Neural cell (in vitro differentiated cells): ENCODE results near the gene MBNL3. TPM values are rescaled to one million over a fixed set of nuclear protein-coding genes. Genes with fewer than 3 reads are reported as not detected.

Experiments
- H2AFZ ChIP-seq: fragments of 200-600, 300-800 bp; sonication (generic), shearing (Covaris generic); 2 replicates; pipeline ENCODE4 v1.6.0; 2014; ENCODE audit warnings: low read depth, mild to moderate bottlenecking, antibody characterized with exemption, low read length, moderate library complexity
- H3F3A ChIP-seq: fragments of 200-600 bp; shearing (Covaris generic); 2 replicates; pipeline ENCODE4 v1.6.1; 2016; ENCODE audit warnings: mild to moderate bottlenecking, moderate library complexity, mixed read lengths, antibody characterized with exemption, low read length; ENCODE audit not compliant: insufficient read depth, poor library complexity, severe bottlenecking
- H3K27ac ChIP-seq: fragments of 200-600, 300-800 bp; sonication (generic), shearing (Covaris generic); 2 replicates; pipeline ENCODE4 v1.5.1; 2014; ENCODE audit warnings: mild to moderate bottlenecking, low read length, moderate library complexity
- H3K27me3 ChIP-seq: fragments of 300-800, 200-600 bp; sonication (generic), shearing (Covaris generic); 2 replicates; pipeline ENCODE4 v1.6.0; 2014; ENCODE audit warnings: mild to moderate bottlenecking, low read depth, low read length, moderate library complexity; ENCODE audit not compliant: insufficient read depth
- H3K36me3 ChIP-seq: fragments of 300-800, 200-600 bp; sonication (generic), shearing (Covaris generic); 2 replicates; pipeline ENCODE4 v1.5.1; 2014; ENCODE audit warnings: mild to moderate bottlenecking, antibody characterized with exemption, low read length, moderate library complexity; ENCODE audit not compliant: insufficient read depth
- H3K4me2 ChIP-seq: fragments of 300-800, 200-600 bp; sonication (generic), shearing (Covaris generic); 2 replicates; pipeline ENCODE4 v1.6.0; 2014; ENCODE audit warnings: mild to moderate bottlenecking, low read length
- H3K4me3 ChIP-seq: fragments of 300-800, 200-600 bp; sonication (generic), shearing (Covaris generic); 2 replicates; pipeline ENCODE4 v1.5.1; 2014; ENCODE audit warnings: mild to moderate bottlenecking, low read length, moderate library complexity
- H3K79me2 ChIP-seq: fragments of 200-600 bp; shearing (Covaris generic); replicated peaks from 2 replicates; pipeline ENCODE4 v1.6.0; 2014; ENCODE audit warnings: mild to moderate bottlenecking, low read length, moderate library complexity; ENCODE audit not compliant: insufficient read depth
- H3K9ac ChIP-seq: fragments of 300-800, 200-600 bp; sonication (generic), shearing (Covaris generic); 2 replicates; pipeline ENCODE4 v1.6.1; 2016; ENCODE audit warnings: mild to moderate bottlenecking, low read length, mixed read lengths
- H3K9me2 ChIP-seq: fragments of 200-600 bp; shearing (Covaris generic); 2 replicates; pipeline ENCODE4 v1.6.1; 2016; ENCODE audit warnings: mild to moderate bottlenecking, low read length, mixed read lengths; ENCODE audit not compliant: insufficient read depth
- H3K9me3 ChIP-seq: fragments of 200-600, 300-800 bp; sonication (generic), shearing (Covaris generic); 2 replicates; pipeline ENCODE4 v1.6.1; 2016; ENCODE audit warnings: mild to moderate bottlenecking, mixed run types, low read length, moderate library complexity, mixed read lengths
- H4K20me1 ChIP-seq: fragments of 200-600 bp; shearing (Covaris generic); 2 replicates; pipeline ENCODE4 v1.6.1; 2016; ENCODE audit warnings: mild to moderate bottlenecking, mixed run types; ENCODE audit not compliant: insufficient read depth
- CTCF ChIP-seq: fragments of 450-650 bp; IDR thresholded peaks from 2 replicates; pipeline ENCODE4 v1.5.1; 2014; ENCODE audit warnings: antibody characterized with exemption, mild to moderate bottlenecking, moderate library complexity; ENCODE audit not compliant: poor library complexity, severe bottlenecking
- EZH2 ChIP-seq: fragments of 200-600, 300-800 bp; shearing (Covaris generic), sonication (generic); IDR thresholded peaks from 2 replicates; pipeline ENCODE4 v1.6.1; 2014; ENCODE audit warnings: antibody characterized with exemption, low read length, borderline replicate concordance, mild to moderate bottlenecking; ENCODE audit not compliant: insufficient read depth, poor library complexity, severe bottlenecking
- MXI1 ChIP-seq: fragments of 450-650 bp; conservative IDR thresholded peaks from 2 replicates; pipeline ENCODE4 v1.6.1; 2014; ENCODE audit warnings: antibody characterized with exemption, mild to moderate bottlenecking; ENCODE audit not compliant: poor library complexity, severe bottlenecking
- POLR2AphosphoS5 ChIP-seq: IDR thresholded peaks from 2 replicates; pipeline ENCODE4 v1.6.1; 2012
- RAD21 ChIP-seq: fragments of 450-650 bp; conservative IDR thresholded peaks from 2 replicates; pipeline ENCODE4 v1.6.1; 2014; ENCODE audit warnings: antibody characterized with exemption, mild to moderate bottlenecking, moderate library complexity
- TAF1 ChIP-seq: IDR thresholded peaks from 2 replicates; pipeline ENCODE4 v1.6.1; 2012; ENCODE audit warnings: low read depth
- polyA plus RNA-seq: library from polyadenylated mRNA; depleted of rRNA; stranded (reverse); fragments of >200 nt; gene quantifications from 2 replicates; pipeline ENCODE4 v1.2.3, GENCODE V29; 2014
- TF ChIP-seq, protein P1 (sequence below): IDR thresholded peaks from 2 replicates; pipeline ENCODE4 v1.6.1; 2012; ENCODE audit warnings: borderline replicate concordance

The MBNL3 gene
- polyA plus RNA-seq, 1 donor from 2014 or later, result 0.09 TPM

DNA sequence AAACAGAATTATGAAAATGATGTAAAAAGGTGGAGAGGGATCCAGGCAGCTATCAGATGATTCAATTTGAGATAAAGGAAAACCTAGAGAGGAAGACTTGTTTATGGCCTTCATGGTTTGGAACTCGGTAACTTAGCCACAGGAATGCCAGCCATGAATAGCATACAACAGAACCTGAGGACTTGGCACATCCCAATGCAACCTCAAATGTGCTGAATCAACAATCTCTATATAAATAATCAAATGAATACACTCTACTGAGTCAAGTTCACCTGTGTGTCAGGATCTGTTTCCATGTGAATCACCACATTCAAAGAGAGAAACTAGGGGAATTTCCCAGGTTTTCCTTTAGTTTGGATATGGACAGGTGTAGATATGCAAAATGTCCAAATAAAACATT is 86.9 kb downstream of the MBNL3 start:
- Histone ChIP-seq H3K9me2 (no peaks in the 10 kb centered on the region), H3K27ac (no peak overlapping the region), H4K20me1 (no peaks in the 10 kb centered on the region), H3K79me2 (no peaks in the 10 kb centered on the region), H3K36me3 (no peaks in the 10 kb centered on the region), H3K4me2 (no peak overlapping the region), H2AFZ (no peak overlapping the region), H3K4me3 (no peak overlapping the region), H3F3A (no peaks in the 10 kb centered on the region), H3K9me3 (no peaks in the 10 kb centered on the region), H3K9ac (no peak overlapping the region), H3K27me3 (no peaks in the 10 kb centered on the region)
- no peak for TF ChIP-seq MXI1
- TF ChIP-seq RAD21, result no peak
- TF ChIP-seq, protein P1, sequence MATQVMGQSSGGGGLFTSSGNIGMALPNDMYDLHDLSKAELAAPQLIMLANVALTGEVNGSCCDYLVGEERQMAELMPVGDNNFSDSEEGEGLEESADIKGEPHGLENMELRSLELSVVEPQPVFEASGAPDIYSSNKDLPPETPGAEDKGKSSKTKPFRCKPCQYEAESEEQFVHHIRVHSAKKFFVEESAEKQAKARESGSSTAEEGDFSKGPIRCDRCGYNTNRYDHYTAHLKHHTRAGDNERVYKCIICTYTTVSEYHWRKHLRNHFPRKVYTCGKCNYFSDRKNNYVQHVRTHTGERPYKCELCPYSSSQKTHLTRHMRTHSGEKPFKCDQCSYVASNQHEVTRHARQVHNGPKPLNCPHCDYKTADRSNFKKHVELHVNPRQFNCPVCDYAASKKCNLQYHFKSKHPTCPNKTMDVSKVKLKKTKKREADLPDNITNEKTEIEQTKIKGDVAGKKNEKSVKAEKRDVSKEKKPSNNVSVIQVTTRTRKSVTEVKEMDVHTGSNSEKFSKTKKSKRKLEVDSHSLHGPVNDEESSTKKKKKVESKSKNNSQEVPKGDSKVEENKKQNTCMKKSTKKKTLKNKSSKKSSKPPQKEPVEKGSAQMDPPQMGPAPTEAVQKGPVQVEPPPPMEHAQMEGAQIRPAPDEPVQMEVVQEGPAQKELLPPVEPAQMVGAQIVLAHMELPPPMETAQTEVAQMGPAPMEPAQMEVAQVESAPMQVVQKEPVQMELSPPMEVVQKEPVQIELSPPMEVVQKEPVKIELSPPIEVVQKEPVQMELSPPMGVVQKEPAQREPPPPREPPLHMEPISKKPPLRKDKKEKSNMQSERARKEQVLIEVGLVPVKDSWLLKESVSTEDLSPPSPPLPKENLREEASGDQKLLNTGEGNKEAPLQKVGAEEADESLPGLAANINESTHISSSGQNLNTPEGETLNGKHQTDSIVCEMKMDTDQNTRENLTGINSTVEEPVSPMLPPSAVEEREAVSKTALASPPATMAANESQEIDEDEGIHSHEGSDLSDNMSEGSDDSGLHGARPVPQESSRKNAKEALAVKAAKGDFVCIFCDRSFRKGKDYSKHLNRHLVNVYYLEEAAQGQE, result no peak
- TF ChIP-seq CTCF, result no peak

- Histone ChIP-seq H3K9ac (no peak overlapping the region), H3K79me2 (no peaks in the 10 kb centered on the region), H4K20me1 (no peaks in the 10 kb centered on the region), H3K27me3 (no peaks in the 10 kb centered on the region), H3K9me3 (no peaks in the 10 kb centered on the region), H3K4me3 (no peak overlapping the region), H2AFZ (no peak overlapping the region), H3K36me3 (no peaks in the 10 kb centered on the region), H3K27ac (no peak overlapping the region), H3K4me2 (no peak overlapping the region), H3K9me2 (no peaks in the 10 kb centered on the region), H3F3A (no peaks in the 10 kb centered on the region)
- no peak for TF ChIP-seq EZH2
- TF ChIP-seq CTCF, result no peak
- TF ChIP-seq TAF1, result no peak
- TF ChIP-seq POLR2AphosphoS5, result no peak
- no peak for TF ChIP-seq MXI1
Observed at GRCh38 chrX:132400706-132401105, 88.1 kb downstream of the MBNL3 start.
